Measurements from ENCODE around the gene S100A9. TPM values are rescaled to one million over a fixed set of nuclear protein-coding genes. Genes with fewer than 3 reads are reported as not detected.

S100A9 gene
- total and polyA plus RNA-seq, 4 donors: 394 to 16,342 (median 659) TPM

GRCh38 chr1:153322568-153322967, 35.1 kb upstream of the S100A9 start:
- TF ChIP-seq CTCF (IDR thresholded peaks at IDR 0.05; ENCODE audit: control extremely low read depth, extremely low read depth): no peak
- no peaks in the 10 kb centered on the region for H3K27me3 ChIP-seq (ENCODE audit: control insufficient read depth in 3 of 3, insufficient read depth in 3 of 3, low read length in 2 of 3)
- no peak overlapping the region for H3K27ac ChIP-seq (ENCODE audit: low read depth in 1 of 2, low read length in 1 of 2)
- DNase-seq (no peak), ATAC-seq (ENCODE audit: insufficient read depth, low FRiP score) (no peak)
- H3K36me3 ChIP-seq (ENCODE audit: control insufficient read depth in 4 of 4, insufficient read depth in 4 of 4, low read length in 4 of 4): no peaks in the 10 kb centered on the region
- 0 to 53% methylated on average over 1 of the region's 1 CpG for WGBS, 2 donors
- H3K9ac ChIP-seq (ENCODE audit: insufficient read depth in 1 of 2, low read length in 2 of 2): no peak overlapping the region
- no peaks in the 10 kb centered on the region for H3K4me1 ChIP-seq (ENCODE audit: control insufficient read depth in 5 of 5, insufficient read depth in 5 of 5, low read length in 5 of 5)
- H3K4me3 ChIP-seq: no peak overlapping the region
- H3K9me3 ChIP-seq (ENCODE audit: control insufficient read depth in 4 of 4, insufficient read depth in 3 of 4, low read length in 3 of 4): peaks cover 0 to 14% (median 5%) of the 10 kb centered on the region in 4 donors

- H3K9me3 ChIP-seq (ENCODE audit: control insufficient read depth in 4 of 4, insufficient read depth in 3 of 4, low read length in 3 of 4): peaks cover 0 to 14% (median 5%) of the 10 kb centered on the region in 4 donors
- no peak for TF ChIP-seq CTCF (IDR thresholded peaks at IDR 0.05; ENCODE audit: control extremely low read depth, extremely low read depth)
Measured at GRCh38 chr1:153324912-153325311, 32.7 kb upstream of the S100A9 start.

GRCh38 chr1:153333902-153334301, 23.8 kb upstream of the S100A9 start:
- no peaks in the 10 kb centered on the region for H3K4me1 ChIP-seq (ENCODE audit: control insufficient read depth in 5 of 5, insufficient read depth in 5 of 5, low read length in 5 of 5)
- TF ChIP-seq CTCF (IDR thresholded peaks at IDR 0.05; ENCODE audit: control extremely low read depth, extremely low read depth): no peak
- peaks cover 0 to 8% (median 7%) of the 10 kb centered on the region in 4 donors for H3K9me3 ChIP-seq (ENCODE audit: control insufficient read depth in 4 of 4, insufficient read depth in 3 of 4, low read length in 3 of 4)
- ATAC-seq (ENCODE audit: insufficient read depth, low FRiP score): no peak
- H3K27me3 ChIP-seq (ENCODE audit: control insufficient read depth in 3 of 3, insufficient read depth in 3 of 3, low read length in 2 of 3): no peaks in the 10 kb centered on the region
- no peaks in the 10 kb centered on the region for H3K36me3 ChIP-seq (ENCODE audit: control insufficient read depth in 4 of 4, insufficient read depth in 4 of 4, low read length in 4 of 4)
- no peak for DNase-seq
- WGBS, 2 donors: 93 to 94% methylated on average over 1 of the region's 1 CpG
- H3K4me3 ChIP-seq: no peak overlapping the region
- H3K9ac ChIP-seq (ENCODE audit: insufficient read depth in 1 of 2, low read length in 2 of 2): no peak overlapping the region
- no peak overlapping the region for H3K27ac ChIP-seq (ENCODE audit: low read depth in 1 of 2, low read length in 1 of 2)

More at GRCh38 chr1:153324912-153325311, 32.7 kb upstream of the S100A9 start:
- H3K36me3 ChIP-seq (ENCODE audit: control insufficient read depth in 4 of 4, insufficient read depth in 4 of 4, low read length in 4 of 4): no peaks in the 10 kb centered on the region
- no peaks in the 10 kb centered on the region for H3K27me3 ChIP-seq (ENCODE audit: control insufficient read depth in 3 of 3, insufficient read depth in 3 of 3, low read length in 2 of 3)
- ATAC-seq (ENCODE audit: insufficient read depth, low FRiP score) (no peak), DNase-seq (no peak)
- no peak overlapping the region for H3K27ac ChIP-seq (ENCODE audit: low read depth in 1 of 2, low read length in 1 of 2)
- no peaks in the 10 kb centered on the region for H3K4me1 ChIP-seq (ENCODE audit: control insufficient read depth in 5 of 5, insufficient read depth in 5 of 5, low read length in 5 of 5)
- H3K9ac ChIP-seq (ENCODE audit: insufficient read depth in 1 of 2, low read length in 2 of 2): no peak overlapping the region
- H3K4me3 ChIP-seq: no peak overlapping the region

GRCh38 chr1:153336650-153337049, 21.0 kb upstream of the S100A9 start:
- Histone ChIP-seq H3K9me3 (ENCODE audit: control insufficient read depth in 4 of 4, insufficient read depth in 3 of 4, low read length in 3 of 4) (peaks cover 0 to 2% (median 0%) of the 10 kb centered on the region in 4 donors), H3K27me3 (ENCODE audit: control insufficient read depth in 3 of 3, insufficient read depth in 3 of 3, low read length in 2 of 3) (no peaks in the 10 kb centered on the region), H3K4me1 (ENCODE audit: control insufficient read depth in 5 of 5, insufficient read depth in 5 of 5, low read length in 5 of 5) (no peaks in the 10 kb centered on the region), H3K4me3 (no peak overlapping the region), H3K9ac (ENCODE audit: insufficient read depth in 1 of 2, low read length in 2 of 2) (no peak overlapping the region), H3K36me3 (ENCODE audit: control insufficient read depth in 4 of 4, insufficient read depth in 4 of 4, low read length in 4 of 4) (no peaks in the 10 kb centered on the region), H3K27ac (ENCODE audit: low read depth in 1 of 2, low read length in 1 of 2) (no peak overlapping the region)
- ATAC-seq (ENCODE audit: insufficient read depth, low FRiP score) (no peak), DNase-seq (no peak)
- TF ChIP-seq CTCF (IDR thresholded peaks at IDR 0.05; ENCODE audit: control extremely low read depth, extremely low read depth): no peak
